ENCODE results near the gene BIN2.

DNA sequence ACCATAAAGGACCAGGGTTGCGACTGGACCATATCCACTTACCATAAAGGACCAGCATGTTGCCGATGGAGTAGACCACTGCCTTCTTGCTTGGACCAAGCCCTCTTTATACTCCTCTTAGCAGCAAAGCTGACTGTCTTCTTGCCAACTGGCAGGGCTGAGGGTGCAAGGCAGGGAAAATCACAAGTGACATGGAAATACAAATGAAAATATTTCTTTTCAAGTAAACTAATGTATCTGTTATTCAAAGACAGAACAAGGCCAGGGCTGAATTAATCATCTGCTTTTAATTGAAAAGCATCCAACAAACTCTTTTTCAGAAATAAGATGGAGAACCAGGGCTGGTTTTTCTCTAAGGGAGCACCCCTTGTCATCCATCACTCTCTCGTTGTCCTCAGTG, 22.6 kb upstream of the BIN2 start, which contains the start of gene CELA1:
- TF ChIP-seq, protein P1, sequence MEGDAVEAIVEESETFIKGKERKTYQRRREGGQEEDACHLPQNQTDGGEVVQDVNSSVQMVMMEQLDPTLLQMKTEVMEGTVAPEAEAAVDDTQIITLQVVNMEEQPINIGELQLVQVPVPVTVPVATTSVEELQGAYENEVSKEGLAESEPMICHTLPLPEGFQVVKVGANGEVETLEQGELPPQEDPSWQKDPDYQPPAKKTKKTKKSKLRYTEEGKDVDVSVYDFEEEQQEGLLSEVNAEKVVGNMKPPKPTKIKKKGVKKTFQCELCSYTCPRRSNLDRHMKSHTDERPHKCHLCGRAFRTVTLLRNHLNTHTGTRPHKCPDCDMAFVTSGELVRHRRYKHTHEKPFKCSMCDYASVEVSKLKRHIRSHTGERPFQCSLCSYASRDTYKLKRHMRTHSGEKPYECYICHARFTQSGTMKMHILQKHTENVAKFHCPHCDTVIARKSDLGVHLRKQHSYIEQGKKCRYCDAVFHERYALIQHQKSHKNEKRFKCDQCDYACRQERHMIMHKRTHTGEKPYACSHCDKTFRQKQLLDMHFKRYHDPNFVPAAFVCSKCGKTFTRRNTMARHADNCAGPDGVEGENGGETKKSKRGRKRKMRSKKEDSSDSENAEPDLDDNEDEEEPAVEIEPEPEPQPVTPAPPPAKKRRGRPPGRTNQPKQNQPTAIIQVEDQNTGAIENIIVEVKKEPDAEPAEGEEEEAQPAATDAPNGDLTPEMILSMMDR (IDR thresholded peaks at IDR 0.05): no peak
- TF ChIP-seq POLR2A (IDR thresholded peaks at IDR 0.05) (no peak), POLR2AphosphoS5 (IDR thresholded peaks at IDR 0.05) (no peak)

Measured in stomach (tissue), 4 donors.